Esophagus squamous epithelium (tissue), 5 donors: ENCODE results near the gene CNNM4. TPM values are rescaled to one million over a fixed set of nuclear protein-coding genes. Genes with fewer than 3 reads are reported as not detected.

Experiments
- DNase-seq: peaks from one replicate; lab custom pipeline; 2025; lab: John Stamatoyannopoulos, UW
- H3K27ac ChIP-seq, 4 donors: fragments of 200-600 bp; sonication (generic); one replicate each; pipeline ENCODE4 v1.5.1; 2016 to 2019; ENCODE audit warnings: mild to moderate bottlenecking in 1 of 4
- H3K27me3 ChIP-seq, 4 donors: fragments of 200-600 bp; sonication (generic); 1 replicate in 3 of 4; 2 replicates in 1 of 4; pipeline versions ENCODE4 v1.5.1 to v1.6.0; 2017 to 2021; ENCODE audit warnings: antibody characterized with exemption in 1 of 4
- H3K36me3 ChIP-seq, 3 donors: fragments of 200-600 bp; sonication (generic); one replicate each; pipeline ENCODE4 v1.5.1; 2016 to 2019
- H3K4me1 ChIP-seq, 3 donors: fragments of 200-600 bp; sonication (generic); one replicate each; pipeline ENCODE4 v1.5.1; 2017 to 2019
- H3K4me3 ChIP-seq, 4 donors: fragments of 200-600 bp; sonication (generic); 1 replicate in 3 of 4; 2 replicates in 1 of 4; pipeline ENCODE4 v1.5.1; 2016 to 2019; ENCODE audit warnings: mild to moderate bottlenecking in 2 of 4, moderate library complexity in 1 of 4
- H3K9me3 ChIP-seq, 3 donors: fragments of 200-600 bp; sonication (generic); one replicate each; pipeline ENCODE4 v1.5.1; 2016 to 2019
- POLR2A ChIP-seq, 4 donors: fragments of 450-650 bp; IDR thresholded peaks; one replicate each; pipeline ENCODE4 v1.6.1; 2017; ENCODE audit warnings: antibody characterized with exemption in 4 of 4, mild to moderate bottlenecking in 4 of 4, moderate library complexity in 3 of 4
- WGBS, 2 donors: methylation state at CpG; one replicate each; pipeline ENCODE4 v1.1.5; 2018; 5-methylcytosine and 5-hydroxymethylcytosine counted together
- intact Hi-C: fragments of 100-400 bp; cut with DNase I; formaldehyde crosslinking; loops from one replicate; pipeline ENCODE4 v1.15.0; 2022
- total RNA-seq, 4 donors: library from RNA; depleted of rRNA; stranded (reverse); fragments of >200 nt; gene quantifications; one replicate each; pipeline ENCODE4 v1.1.0, GENCODE V29; 2016
- TF ChIP-seq, protein P1 (sequence below), 6 experiments: fragments of 450-650 bp in 4 of 6; fragments of 200-600 bp in 2 of 6; sonication (generic) in 2 of 6; IDR thresholded peaks; one replicate each; pipeline ENCODE4 v1.5.1; 2016 to 2019; ENCODE audit warnings: antibody characterized with exemption in 6 of 6, mild to moderate bottlenecking in 4 of 6, moderate library complexity in 4 of 6
- donor health status: DM: yes; HTN: yes; CAD: no.

The CNNM4 gene
- 1 to 10 TPM; 3.4 to 8.5 (median 6.7) TPM for total RNA-seq

- peak within 1 kb of the TSS; percentile 84 to 92 (median 90) for H3K27ac ChIP-seq
- peaks cover 31 to 78% (median 50%) of the 10 kb centered on the region in 3 donors for H3K4me1 ChIP-seq
- DNase-seq = peak; percentile 74
- H3K27me3 ChIP-seq = no peaks in the 10 kb centered on the region
- WGBS, 2 donors = 22 to 83% methylated on average over 2 to 11 of the region's 62 CpGs
- TF ChIP-seq, protein P1, sequence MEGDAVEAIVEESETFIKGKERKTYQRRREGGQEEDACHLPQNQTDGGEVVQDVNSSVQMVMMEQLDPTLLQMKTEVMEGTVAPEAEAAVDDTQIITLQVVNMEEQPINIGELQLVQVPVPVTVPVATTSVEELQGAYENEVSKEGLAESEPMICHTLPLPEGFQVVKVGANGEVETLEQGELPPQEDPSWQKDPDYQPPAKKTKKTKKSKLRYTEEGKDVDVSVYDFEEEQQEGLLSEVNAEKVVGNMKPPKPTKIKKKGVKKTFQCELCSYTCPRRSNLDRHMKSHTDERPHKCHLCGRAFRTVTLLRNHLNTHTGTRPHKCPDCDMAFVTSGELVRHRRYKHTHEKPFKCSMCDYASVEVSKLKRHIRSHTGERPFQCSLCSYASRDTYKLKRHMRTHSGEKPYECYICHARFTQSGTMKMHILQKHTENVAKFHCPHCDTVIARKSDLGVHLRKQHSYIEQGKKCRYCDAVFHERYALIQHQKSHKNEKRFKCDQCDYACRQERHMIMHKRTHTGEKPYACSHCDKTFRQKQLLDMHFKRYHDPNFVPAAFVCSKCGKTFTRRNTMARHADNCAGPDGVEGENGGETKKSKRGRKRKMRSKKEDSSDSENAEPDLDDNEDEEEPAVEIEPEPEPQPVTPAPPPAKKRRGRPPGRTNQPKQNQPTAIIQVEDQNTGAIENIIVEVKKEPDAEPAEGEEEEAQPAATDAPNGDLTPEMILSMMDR (IDR thresholded peaks at IDR 0.05) = peak in 5 of 6 experiments; percentile 11 to 39 (median 31)
- TF ChIP-seq POLR2A (IDR thresholded peaks at IDR 0.05) = peak in 2 of 4 donors; percentile 27 to 29
- H3K36me3 ChIP-seq = no peaks in the 10 kb centered on the region
- intact Hi-C loops = loop anchor here (10.0 kb wide), 2 partner anchors 126 to 226 kb away; partner anchors contain the start of genes ARID5A and KANSL3
- no peaks in the 10 kb centered on the region for H3K9me3 ChIP-seq
- peak within 1 kb of the TSS; percentile 45 to 83 (median 71) for H3K4me3 ChIP-seq
Measured at GRCh38 chr2:96760036-96760985, at the start of gene CNNM4. Gene CNNM4 (plus strand): TSS chr2:96760902. CDS start chr2:96761000, 98 bp downstream.

DNA sequence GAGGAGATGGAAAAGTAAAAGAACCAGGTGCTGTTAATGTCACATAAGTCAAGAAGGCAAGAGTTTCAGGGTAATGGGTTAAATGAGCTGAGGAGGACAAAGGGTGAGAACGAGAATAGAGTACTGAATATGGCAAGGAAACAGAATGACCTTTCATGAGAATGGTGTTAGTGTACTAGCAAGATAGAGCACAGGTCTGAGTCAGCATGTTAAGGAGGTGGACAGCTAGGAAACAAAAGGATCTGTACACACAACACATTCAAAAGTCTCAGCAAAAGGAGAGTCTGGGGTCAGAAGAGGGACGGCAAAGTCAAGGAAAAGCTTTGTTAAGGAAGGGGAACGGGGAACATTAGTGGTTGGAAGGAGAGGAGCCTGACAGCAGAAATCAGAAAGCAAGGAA lies 49.7 kb upstream of the CNNM4 start:
- no peak for DNase-seq
- intact Hi-C loops = no loop called here
- Histone ChIP-seq H3K9me3 (no peaks in the 10 kb centered on the region), H3K4me1 (no peaks in the 10 kb centered on the region), H3K27me3 (no peaks in the 10 kb centered on the region), H3K36me3 (peaks cover 27 to 93% (median 28%) of the 10 kb centered on the region in 3 donors), H3K27ac (no peak overlapping the region), H3K4me3 (no peak overlapping the region)
- TF ChIP-seq, protein P1 (IDR thresholded peaks at IDR 0.05) = no peak
- no peak for TF ChIP-seq POLR2A (IDR thresholded peaks at IDR 0.05)
- 86 to 88% methylated on average over 3 of the region's 3 CpGs for whole genome bisulfite sequencing, 2 donors

DNA sequence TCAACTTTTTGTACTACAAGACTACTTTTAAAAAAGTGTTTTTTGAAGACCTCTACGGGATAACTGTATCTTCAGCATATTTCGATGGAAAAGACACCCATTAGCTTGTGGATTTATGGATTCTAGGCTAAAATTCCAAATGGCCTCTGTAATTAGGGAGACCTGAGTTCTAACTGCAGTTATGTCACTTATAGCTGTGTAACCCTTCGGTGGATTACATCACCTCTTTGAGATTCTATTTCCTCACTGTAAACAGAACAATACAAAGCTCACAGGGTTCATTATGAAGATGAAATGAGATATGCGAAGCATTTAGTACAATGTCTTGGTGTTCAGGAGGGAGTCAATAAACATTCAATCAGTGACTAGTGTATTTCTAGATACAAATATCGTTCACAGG lies 45.0 kb upstream of the CNNM4 start:
- TF ChIP-seq, protein P1 (IDR thresholded peaks at IDR 0.05) = no peak
- Histone ChIP-seq H3K27me3 (no peaks in the 10 kb centered on the region), H3K36me3 (peaks cover 4 to 91% (median 7%) of the 10 kb centered on the region in 3 donors), H3K27ac (no peak overlapping the region), H3K4me1 (no peaks in the 10 kb centered on the region), H3K9me3 (no peaks in the 10 kb centered on the region), H3K4me3 (no peak overlapping the region)
- intact Hi-C loops = no loop called here
- WGBS, 2 donors = 84 to 89% methylated on average over 5 of the region's 5 CpGs
- no peak for DNase-seq

DNA sequence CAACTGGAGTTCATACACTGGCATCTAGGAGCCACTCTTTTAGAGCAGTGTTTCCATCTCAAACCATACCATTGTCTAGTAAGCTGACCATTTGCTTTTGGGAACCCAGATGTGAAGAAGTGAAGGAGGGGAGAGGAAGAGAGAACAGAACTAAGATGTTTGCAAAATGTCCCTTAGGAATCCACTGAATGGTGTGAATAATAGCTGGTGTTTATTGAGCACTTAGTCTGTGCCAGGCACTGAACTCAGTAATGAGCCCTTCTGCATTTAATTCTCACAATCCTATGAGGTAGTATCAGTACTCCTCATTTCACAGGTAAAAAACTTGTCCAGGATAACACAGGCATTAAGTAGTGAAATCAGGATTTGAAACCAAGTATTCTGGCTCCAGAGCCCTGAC lies 44.3 kb upstream of the CNNM4 start:
- intact Hi-C loops = no loop called here
- no peak for DNase-seq
- TF ChIP-seq, protein P1 (IDR thresholded peaks at IDR 0.05) = no peak
- TF ChIP-seq POLR2A (IDR thresholded peaks at IDR 0.05) = no peak
- no peaks in the 10 kb centered on the region for H3K27me3 ChIP-seq
- no peak overlapping the region for H3K4me3 ChIP-seq
- no peaks in the 10 kb centered on the region for H3K9me3 ChIP-seq
- H3K4me1 ChIP-seq = no peaks in the 10 kb centered on the region
- no peak overlapping the region for H3K27ac ChIP-seq
- peaks cover 0 to 85% (median under 1%) of the 10 kb centered on the region in 3 donors for H3K36me3 ChIP-seq

- no peak for DNase-seq
- Histone ChIP-seq H3K4me3 (no peak overlapping the region), H3K4me1 (peaks cover 0 to 11% (median 5%) of the 10 kb centered on the region in 3 donors), H3K9me3 (no peaks in the 10 kb centered on the region), H3K27ac (no peak overlapping the region), H3K36me3 (peaks cover 13 to 90% (median 33%) of the 10 kb centered on the region in 3 donors), H3K27me3 (no peaks in the 10 kb centered on the region)
- intact Hi-C loops = no loop called here
- no peak for TF ChIP-seq POLR2A (IDR thresholded peaks at IDR 0.05)
- TF ChIP-seq, protein P1 (IDR thresholded peaks at IDR 0.05) = no peak
- WGBS, 2 donors = 83 to 85% methylated on average over 4 of the region's 4 CpGs
Measured at GRCh38 chr2:96726131-96726530, 34.6 kb upstream of the CNNM4 start.
